OCI-M2 (cell line): ENCODE measurements around the gene SEC22A.

ENCODE experiments used
- DNase-seq: peaks from one replicate; lab custom pipeline; 2025; ENCODE audit not compliant: unreplicated experiment; lab: John Stamatoyannopoulos, UW

The SEC22A gene

DNA sequence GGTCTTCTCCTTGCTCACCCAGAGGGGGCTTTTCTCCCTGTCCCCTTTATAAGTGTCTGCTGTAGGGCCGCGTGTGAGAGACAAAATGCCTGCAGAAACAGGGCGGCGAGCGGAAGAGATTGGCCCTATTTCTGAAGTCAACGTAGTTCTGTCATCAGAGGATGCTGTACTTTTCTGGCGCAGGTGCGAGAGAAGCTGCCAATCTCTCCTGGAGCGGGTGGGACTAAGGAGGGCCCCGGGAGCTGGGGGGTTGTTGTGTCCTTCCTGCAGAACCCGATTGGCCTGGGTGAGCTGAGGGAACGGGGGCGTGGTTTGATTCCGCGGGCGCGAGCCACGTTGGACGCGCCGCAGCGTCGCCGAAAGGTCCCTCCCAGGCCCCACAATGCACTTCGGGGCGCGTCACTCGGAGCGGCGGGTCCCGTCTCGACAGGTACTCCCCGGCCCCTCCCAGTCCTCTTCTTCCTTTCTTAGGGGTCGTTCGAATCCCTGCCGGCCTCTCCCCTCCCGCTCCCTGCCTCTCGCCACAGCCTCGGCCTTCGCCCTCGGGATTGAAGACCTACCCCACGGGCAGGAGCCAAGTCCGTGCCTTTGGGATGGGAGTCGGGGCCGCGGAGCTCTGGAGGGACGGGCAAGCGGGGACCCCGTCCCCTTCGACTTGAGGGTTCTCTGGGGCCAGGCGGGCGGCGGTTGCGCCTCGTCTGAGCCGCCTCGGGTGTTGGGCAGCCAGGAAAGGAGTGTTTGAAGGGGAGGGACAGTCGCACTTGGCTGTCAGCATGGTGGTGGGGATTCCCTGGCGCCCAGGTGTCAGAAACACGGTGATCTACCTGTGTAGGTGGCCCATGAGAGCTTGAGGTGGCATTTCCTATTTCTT lies at the start of gene SEC22A:
TSS of gene SEC22A (plus strand) at position 387 of the 871 bp plus-strand sequence. CDS start 7,275 bp downstream, outside the sequence.
- DNase-seq, result peak; percentile 72

GRCh38 chr3:123152687-123153086 lies 49.1 kb upstream of the SEC22A start:
- DNase-seq, result no peak

- DNase-seq, result no peak
These were observed 48.4 kb upstream of the SEC22A start for GRCh38 chr3:123153125-123154019.

DNA sequence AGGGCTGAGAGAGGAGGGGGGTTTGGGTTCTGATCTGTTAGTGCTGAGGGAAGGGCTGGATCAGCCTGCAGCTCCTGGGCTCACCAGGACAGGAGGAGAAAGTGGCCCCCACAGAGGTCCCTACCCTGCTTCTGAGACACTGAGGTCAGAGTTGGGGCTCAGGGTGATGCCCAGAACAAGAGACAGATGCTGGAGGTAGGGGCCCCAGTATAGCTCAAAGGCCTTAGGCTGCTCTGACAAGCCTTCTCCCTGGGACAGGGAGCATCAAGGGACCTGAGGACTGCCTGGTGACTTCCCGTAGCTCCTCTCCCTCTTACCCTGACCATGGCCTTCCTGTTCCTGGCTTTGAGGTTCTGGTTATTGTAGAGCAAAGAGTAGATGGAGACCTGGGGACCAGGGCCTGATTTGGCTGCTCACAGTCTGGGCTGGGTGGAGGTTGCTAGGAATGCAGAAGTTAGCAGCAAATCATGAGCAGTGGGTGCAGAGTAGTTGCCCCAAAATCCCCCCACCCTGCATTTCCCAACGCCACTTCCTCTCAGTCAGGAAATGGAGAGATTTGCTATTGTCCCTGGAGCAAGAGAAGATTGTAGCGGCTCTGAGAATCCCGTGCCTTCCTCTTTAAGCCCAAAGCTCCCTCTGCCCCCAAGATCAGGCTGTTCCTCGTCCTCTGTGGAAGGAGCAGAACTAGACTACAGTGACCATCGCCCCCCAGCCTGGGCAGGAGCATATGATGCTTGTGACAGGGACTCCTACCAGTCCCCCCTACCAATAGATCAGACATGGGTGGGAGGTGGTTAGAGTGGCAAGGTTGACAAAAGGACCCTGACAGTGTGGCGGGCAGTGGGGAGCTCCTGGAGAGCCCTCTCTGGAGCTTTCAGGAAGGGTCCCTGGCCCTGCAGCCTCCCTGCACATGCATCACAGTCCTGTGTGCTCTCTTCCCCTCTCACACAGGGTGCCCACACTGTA lies 47.4 kb upstream of the SEC22A start:
- DNase-seq, result no peak

- DNase-seq, result no peak
These were observed 46.2 kb upstream of the SEC22A start for GRCh38 chr3:123155471-123156011.

DNA sequence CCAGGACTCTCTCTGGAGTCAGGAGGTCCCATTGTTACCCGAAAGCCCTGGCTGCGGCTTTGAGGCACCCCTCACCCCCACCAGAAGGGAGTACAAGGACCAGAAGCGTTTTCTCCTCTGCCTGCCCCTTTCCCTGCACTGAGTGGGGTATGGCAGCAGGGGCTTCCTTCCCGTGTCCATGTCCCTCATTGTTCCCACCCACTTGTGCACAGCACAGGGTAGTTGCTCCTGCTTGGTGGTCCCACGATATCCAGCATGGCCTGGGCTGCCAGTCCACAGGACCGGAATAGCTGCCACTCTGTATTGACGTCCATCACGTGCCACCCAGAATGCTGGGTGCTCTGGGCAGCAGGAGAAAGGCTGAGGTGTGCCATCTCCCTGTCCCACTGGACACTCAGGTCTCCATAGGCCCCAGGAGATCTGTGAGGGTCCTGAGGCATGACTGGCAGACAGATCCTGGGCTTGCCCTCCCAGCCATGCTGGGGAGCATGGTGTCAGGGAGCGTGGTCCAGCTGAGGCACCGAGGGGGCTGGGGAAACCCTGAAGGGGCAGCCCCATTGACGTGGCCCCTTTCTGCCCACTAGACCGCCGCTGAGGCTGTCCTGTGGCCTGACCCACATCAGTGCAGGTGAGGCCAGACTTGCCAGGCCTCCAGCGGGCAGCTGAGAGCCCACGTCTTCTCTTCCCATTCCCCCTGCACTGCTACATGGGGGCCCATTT lies 45.3 kb upstream of the SEC22A start:
- DNase-seq, result no peak

DNA sequence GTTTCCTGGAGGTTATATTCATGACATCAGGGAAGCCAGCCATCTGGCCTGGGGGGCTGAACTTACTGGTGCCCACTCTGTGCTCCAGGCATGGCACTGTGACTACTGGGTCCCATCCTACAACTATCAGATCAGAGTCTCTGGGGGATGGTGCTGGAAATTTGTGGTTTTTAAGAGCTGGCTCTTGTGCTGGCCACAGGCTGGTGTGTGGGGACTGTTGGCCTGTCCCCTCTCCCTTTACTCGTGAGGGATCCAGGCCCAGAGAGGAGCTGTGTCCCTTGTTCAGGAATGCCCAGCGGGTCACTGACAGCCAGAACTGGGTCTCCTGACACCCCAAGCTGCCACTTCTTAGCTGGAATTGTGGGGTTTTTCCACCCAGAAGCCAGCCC lies 44.5 kb upstream of the SEC22A start:
- DNase-seq, result no peak

GRCh38 chr3:123157598-123158287 lies 44.0 kb upstream of the SEC22A start:
- DNase-seq, result no peak

- DNase-seq, result no peak
These were observed 43.4 kb upstream of the SEC22A start for GRCh38 chr3:123158330-123158729.

DNA sequence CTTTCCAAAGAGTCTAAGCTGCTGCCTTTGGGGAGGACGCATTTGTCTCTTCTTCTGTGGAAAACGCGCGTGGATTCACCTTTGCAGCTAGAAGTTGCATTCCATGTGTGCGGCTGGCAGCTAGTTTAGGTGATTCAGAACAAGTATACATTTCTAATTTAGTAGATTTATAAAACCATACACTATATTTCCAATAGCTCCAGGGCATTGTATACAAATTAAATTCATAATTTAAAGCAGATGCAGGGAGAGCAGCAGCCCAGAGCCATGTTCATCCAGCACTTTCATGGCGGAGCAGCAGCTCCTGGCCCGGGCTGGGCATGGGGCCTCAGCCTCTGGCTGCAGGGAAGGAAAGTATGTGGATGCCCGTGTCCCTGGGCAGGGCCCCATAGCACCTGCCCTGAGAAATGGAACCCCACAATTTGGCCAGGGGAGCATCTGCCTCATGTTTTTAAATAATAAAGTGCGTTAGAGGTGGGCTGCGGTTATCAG lies 42.8 kb upstream of the SEC22A start:
- DNase-seq, result no peak

DNA sequence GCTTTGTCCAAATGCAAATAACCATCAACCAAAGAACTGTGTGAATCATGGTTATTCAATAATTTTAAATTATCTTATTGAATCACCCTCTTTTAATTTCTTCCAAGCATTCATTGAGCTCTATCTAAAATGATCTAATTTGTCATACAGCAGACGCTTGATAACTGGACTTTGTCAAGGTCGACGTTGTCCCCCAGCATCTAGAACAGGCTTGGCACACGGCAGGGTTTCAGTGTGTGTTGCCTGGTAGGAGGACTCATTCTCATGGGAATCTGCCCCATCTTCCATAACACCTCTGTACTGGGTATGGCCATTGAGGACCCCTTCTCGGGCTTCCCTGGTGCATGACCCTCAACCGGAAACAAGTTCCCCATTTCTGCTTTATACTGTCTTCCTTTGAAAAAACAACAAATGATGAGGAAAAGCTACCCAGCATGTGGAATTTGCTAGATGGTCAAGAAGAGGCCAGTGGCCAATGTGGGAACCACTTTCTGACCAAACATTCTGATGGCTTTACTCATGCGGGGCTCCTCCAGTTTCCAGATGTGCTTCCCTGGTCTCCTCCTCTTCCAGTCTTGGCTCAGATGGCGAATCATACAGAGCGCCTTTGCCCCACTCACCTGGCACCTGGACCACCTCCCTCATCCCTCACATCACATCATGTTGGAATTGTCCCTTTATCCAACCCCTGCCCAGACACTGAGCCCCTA lies 41.7 kb upstream of the SEC22A start:
- DNase-seq, result no peak

DNA sequence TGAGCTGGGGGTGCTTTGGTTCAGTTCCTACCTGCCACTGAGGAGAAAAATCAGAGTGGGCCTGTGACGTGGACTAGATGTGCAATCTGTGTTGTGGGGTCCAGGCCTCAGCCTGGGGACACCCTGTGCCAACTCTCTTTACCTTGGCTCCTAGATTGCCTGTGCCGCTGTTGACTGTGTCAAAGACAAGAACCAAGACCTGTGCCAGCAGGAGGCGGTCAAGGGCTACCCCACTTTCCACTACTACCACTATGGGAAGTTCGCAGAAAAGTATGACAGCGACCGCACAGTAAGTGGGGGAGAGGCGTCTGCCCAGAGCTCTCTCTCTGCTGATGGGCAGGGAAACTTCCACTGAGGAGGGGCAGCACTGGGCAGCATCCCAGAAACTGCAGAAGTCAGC lies 40.6 kb upstream of the SEC22A start:
- no peak for DNase-seq

- no peak for DNase-seq
These were observed 38.6 kb upstream of the SEC22A start for GRCh38 chr3:123163141-123163540.

GRCh38 chr3:123165163-123165562 lies 36.6 kb upstream of the SEC22A start:
- no peak for DNase-seq

GRCh38 chr3:123167686-123168085 lies 34.1 kb upstream of the SEC22A start:
- DNase-seq, result no peak

GRCh38 chr3:123168122-123168521 lies 33.6 kb upstream of the SEC22A start:
- DNase-seq, result no peak

DNA sequence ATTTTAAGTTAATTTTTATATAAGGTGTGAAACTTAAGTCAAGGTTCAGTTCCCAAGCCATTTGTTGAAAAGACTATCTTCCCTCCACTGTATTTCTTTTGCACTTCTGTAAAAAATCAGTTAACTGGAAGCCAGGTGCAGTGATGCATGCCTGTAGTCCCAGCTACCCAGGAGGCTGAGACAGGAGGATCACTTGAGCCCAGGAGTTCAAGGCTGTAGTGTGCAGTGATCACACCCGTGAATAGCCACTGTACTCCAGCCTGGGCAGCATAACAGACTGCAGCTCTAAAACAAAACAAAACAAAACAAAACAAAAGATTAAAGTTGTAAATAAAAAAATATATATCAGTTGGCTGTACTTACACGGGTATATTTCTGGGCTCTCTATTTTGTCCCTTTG lies 33.1 kb upstream of the SEC22A start:
- DNase-seq, result no peak

DNA sequence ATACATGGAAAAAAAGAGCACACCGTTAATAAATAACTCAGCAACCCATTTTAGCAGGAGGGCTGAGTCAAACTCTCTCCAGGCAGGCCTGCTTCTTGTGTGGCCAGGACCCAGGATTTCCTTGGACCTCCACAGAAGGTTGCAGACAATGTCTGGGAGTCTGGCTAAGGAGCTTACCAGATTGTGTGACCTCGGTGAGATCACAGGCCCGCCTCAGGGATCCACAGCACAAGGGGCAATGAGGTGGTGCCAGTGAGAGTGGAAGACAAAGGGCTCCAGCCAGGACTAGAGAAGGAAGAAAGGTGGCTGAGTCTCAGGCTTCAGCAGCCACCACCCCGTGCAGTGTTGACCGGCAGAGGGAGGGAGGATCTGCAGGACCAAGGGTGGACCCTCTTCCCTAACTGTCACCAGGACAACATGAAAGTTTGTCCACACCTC lies 32.2 kb upstream of the SEC22A start:
- DNase-seq, result no peak
